Subcutaneous adipose tissue (tissue), 4 donors: ENCODE data around the gene CLMP. TPM values are rescaled to one million over a fixed set of nuclear protein-coding genes. Genes with fewer than 3 reads are reported as not detected.

Experiments
- CTCF ChIP-seq: fragments of 450-650 bp; IDR thresholded peaks from one replicate; pipeline ENCODE4 v1.5.1; 2016; ENCODE audit warnings: low read depth, mild to moderate bottlenecking, control low read depth, antibody characterized with exemption, moderate library complexity
- total RNA-seq, 4 donors: library from RNA; depleted of rRNA; stranded (reverse); fragments of >200 nt; gene quantifications; one replicate each; pipeline ENCODE4 v1.1.0, GENCODE V29; 2016

The CLMP gene
- total RNA-seq, 4 donors from 2014 or later = 201 to 240 (median 209) TPM

DNA sequence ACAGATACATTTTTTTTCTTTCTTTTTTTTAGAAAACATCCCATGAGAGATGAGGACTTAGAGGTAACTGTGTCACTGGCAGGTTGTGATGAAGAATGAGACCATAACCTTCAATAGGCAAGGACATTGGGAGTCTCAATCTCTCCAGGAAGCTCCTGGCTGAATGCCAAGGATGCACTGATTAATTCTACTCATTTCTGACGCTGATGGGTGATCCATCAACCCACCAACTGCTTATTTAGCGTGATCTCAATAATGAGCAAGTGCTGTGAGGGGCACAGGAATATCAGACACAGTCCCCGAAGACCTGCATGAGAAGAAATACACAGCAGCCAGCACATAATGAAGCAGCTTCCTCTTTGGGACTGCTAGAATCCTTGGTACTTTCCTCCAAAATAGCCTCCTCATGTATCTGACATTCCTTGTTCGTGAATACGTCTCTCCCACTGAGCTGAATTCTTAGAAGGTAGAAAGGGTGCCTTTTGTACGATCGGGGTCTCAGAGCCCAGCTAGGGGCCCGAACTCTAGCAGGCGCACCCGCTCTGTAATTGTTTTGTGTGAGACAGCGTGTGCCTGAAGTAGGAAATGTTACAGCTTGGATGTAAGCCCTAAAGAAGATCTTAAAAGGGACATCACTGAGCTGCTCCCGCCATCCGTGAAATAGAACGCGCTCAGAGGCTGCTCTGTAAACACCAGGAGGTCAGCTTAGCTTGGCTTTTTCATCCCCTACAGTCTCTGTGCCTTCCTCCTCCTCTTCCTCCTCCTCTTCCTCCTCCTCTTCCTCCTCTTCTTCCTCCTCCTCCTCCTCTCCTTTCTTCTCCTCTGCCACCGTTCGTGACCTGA is 7.2 kb downstream of the CLMP start:
- TF ChIP-seq CTCF = no peak

GRCh38 chr11:123187248-123187647 is 7.8 kb downstream of the CLMP start:
- TF ChIP-seq CTCF = no peak

GRCh38 chr11:123186286-123186685 is 8.8 kb downstream of the CLMP start:
- no peak for TF ChIP-seq CTCF

DNA sequence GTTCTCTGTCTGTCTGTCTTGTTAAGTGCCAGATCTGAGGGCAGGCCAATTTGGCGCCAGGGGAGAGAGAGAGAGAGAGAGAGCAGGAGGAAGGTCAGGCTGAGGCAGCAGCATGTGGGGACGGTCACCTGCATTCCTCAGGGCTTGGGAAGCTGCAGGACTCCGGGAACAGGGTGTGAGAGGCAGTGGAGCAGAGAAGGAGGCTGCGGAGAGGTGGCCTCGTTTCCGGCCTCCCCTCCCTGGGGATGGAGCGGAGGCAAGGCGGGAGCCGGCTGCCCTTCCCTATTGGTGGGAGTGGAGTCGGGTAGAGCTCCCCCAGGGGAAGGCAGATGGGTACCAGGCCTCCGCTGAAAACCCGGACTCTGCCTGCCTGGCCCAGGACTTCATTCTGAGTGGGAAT is 9.7 kb downstream of the CLMP start:
- no peak for TF ChIP-seq CTCF

DNA sequence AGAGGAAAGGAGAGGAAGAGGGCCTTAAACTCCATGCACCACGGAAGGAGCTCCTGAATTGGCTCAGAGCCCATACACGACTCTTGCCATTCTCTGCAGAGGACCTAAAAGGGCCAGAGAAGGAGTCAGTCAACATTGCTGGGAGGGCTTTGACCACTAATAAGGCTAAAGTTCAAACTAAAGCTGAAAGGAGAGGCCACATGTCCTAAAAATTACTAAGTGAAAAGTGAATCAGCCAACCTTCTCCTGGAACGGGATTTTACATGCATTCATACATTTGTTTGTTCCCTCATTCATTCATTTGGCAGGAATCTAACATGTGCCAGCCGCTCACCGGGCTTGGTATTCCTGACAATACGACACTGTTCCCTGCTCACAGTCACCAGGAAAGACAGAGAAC is 10.5 kb downstream of the CLMP start:
- no peak for TF ChIP-seq CTCF

DNA sequence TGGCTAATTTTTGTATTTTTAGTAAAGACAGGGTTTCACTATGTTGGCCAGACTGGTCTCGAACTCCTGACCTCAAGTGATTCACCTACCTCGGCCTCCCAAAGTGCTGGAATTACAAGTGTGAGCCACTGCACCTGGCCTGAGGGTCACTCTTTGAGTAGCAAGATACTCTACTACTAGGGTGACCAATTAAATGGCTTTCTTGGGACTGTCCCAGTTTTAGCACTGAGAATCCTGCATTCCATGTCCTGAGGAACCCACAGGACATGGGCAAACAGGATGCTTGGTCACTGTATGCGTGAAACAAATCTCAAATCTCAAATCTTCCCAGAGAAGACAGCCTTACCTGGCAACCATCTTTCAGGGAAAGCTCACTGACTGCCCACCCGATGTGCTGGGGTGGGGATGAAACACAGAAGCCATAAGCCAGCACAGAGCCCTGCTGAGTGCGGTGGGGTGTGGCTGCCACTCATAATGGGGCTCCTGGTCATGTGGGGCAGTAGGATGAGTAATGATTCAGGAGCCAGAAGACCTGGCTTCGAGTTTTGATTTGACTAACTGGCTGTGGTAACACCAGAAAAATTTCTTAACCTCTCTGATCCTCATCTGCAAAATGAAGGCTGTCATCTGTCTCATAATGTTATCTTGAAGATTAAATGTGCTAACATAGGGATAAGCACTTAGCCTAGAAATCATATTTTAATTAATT is 11.5 kb downstream of the CLMP start:
- no peak for TF ChIP-seq CTCF

- TF ChIP-seq CTCF = no peak
Measured at GRCh38 chr11:123181767-123182500, 13.1 kb downstream of the CLMP start.
